Kidney epithelial cell (primary cell): ENCODE results near the gene PI4K2B. TPM values are rescaled to one million over a fixed set of nuclear protein-coding genes. Genes with fewer than 3 reads are reported as not detected.
A peak's percentile ranks its signal among the peaks of the same experiment; 100 is the strongest.

Source experiments
- DNase-seq: peaks from one replicate; pipeline ENCODE4 v3.0.0-alpha.2; 2010; ENCODE audit warnings: low read depth
- H3K27me3 ChIP-seq: 2 replicates; pipeline ENCODE4 v1.6.0; 2011; ENCODE audit warnings: low read length; ENCODE audit not compliant: control insufficient read depth, insufficient read depth
- H3K36me3 ChIP-seq: 2 replicates; pipeline ENCODE4 v1.5.1; 2011; ENCODE audit warnings: low read length; ENCODE audit not compliant: control insufficient read depth, insufficient read depth
- H3K4me3 ChIP-seq: 2 replicates; pipeline ENCODE4 v1.5.1; 2011; ENCODE audit warnings: low read depth, mild to moderate bottlenecking, control low read depth, low read length
- CTCF ChIP-seq: IDR thresholded peaks from 2 replicates; pipeline ENCODE4 v1.5.1; 2011; ENCODE audit warnings: mild to moderate bottlenecking, moderate library complexity, low read length, control low read depth, inconsistent platforms; ENCODE audit not compliant: insufficient read depth, poor library complexity, severe bottlenecking
- total RNA-seq: library from RNA; depleted of rRNA; stranded (reverse); fragments of >200 nt; gene quantifications from 2 replicates; pipeline ENCODE4 v1.2.3, GENCODE V29; 2015

Gene PI4K2B
- total RNA-seq, 1 donor from 2014 or later: 10.9 TPM

GRCh38 chr4:25308306-25308705, 74.5 kb downstream of the PI4K2B start:
- H3K36me3 ChIP-seq: no peaks in the 10 kb centered on the region
- no peak overlapping the region for H3K4me3 ChIP-seq
- DNase-seq: no peak
- TF ChIP-seq CTCF: no peak
- H3K27me3 ChIP-seq: no peaks in the 10 kb centered on the region

GRCh38 chr4:25308761-25309160, 74.9 kb downstream of the PI4K2B start:
- H3K27me3 ChIP-seq: no peaks in the 10 kb centered on the region
- no peak for DNase-seq
- no peaks in the 10 kb centered on the region for H3K36me3 ChIP-seq
- TF ChIP-seq CTCF: no peak
- no peak overlapping the region for H3K4me3 ChIP-seq

GRCh38 chr4:25310066-25310802, 76.4 kb downstream of the PI4K2B start:
- no peak for TF ChIP-seq CTCF
- Histone ChIP-seq H3K27me3 (no peaks in the 10 kb centered on the region), H3K4me3 (no peak overlapping the region)

GRCh38 chr4:25310803-25311166, 77.0 kb downstream of the PI4K2B start:
- no peak for TF ChIP-seq CTCF
- Histone ChIP-seq H3K27me3 (no peaks in the 10 kb centered on the region), H3K36me3 (no peaks in the 10 kb centered on the region), H3K4me3 (no peak overlapping the region)
- no peak for DNase-seq

More at GRCh38 chr4:25310066-25310802, 76.4 kb downstream of the PI4K2B start:
- no peaks in the 10 kb centered on the region for H3K36me3 ChIP-seq
- no peak for DNase-seq

GRCh38 chr4:25312496-25313200, 78.8 kb downstream of the PI4K2B start, which contains the start of gene ZCCHC4:
Gene ZCCHC4, plus strand, starts transcription at chr4:25312774. Its CDS starts 36 bp downstream, at chr4:25312810.
- DNase-seq: no peak
- H3K36me3 ChIP-seq: no peaks in the 10 kb centered on the region

More at GRCh38 chr4:25312496-25313200, 78.8 kb downstream of the PI4K2B start, which contains the start of gene ZCCHC4:
- peak; percentile 99 for TF ChIP-seq CTCF
- Histone ChIP-seq H3K27me3 (no peaks in the 10 kb centered on the region), H3K4me3 (peak within 1 kb of the TSS; percentile 93)
